K562 (cell line): Measurements from ENCODE around the gene CLCA1. TPM values are rescaled to one million over a fixed set of nuclear protein-coding genes. Genes with fewer than 3 reads are reported as not detected.
A peak's percentile ranks its signal among the peaks of the same experiment; 100 is the strongest.

Experiments used
- AFF4 ChIP-seq: sonication (generic); formaldehyde crosslinking; IDR thresholded peaks from 2 replicates; pipeline ENCODE4 v1.8.0; 2023; ENCODE audit warnings: mild to moderate bottlenecking, missing genetic modification reagents
- ARID3A ChIP-seq: IDR thresholded peaks from 2 replicates; pipeline ENCODE4 v1.6.1; 2012; ENCODE audit warnings: low read depth, low read length, improper control_type of control experiment, borderline replicate concordance
- CCAR2 ChIP-seq: fragments of 200-400 bp; formaldehyde crosslinking; IDR thresholded peaks from 2 replicates; pipeline ENCODE4 v1.6.1; 2017; ENCODE audit warnings: mild to moderate bottlenecking, low read depth, low read length
- ELF2 ChIP-seq: fragments of 250-450 bp; sonication (Bioruptor Pico); IDR thresholded peaks from 2 replicates; pipeline ENCODE4 v1.5.0; 2021; ENCODE audit warnings: mild to moderate bottlenecking
- FOS ChIP-seq: IDR thresholded peaks from 3 replicates; pipeline ENCODE4 v1.6.1; 2011; ENCODE audit not compliant: insufficient read length; ENCODE audit errors: extremely low read depth
- POLR2G ChIP-seq: fragments of 200-400 bp; formaldehyde crosslinking; IDR thresholded peaks from 2 replicates; pipeline ENCODE4 v1.6.1; 2017; ENCODE audit warnings: low read depth, mild to moderate bottlenecking, antibody characterized with exemption, low read length, moderate library complexity
- RBFOX2 ChIP-seq: fragments of 200-400 bp; formaldehyde crosslinking; IDR thresholded peaks from 2 replicates; pipeline ENCODE4 v1.6.1; 2017; ENCODE audit warnings: low read depth, mild to moderate bottlenecking, low read length, moderate library complexity
- SMAD1 ChIP-seq: fragments of 150-350 bp; IDR thresholded peaks from 2 replicates; pipeline ENCODE4 v1.6.1; 2014; ENCODE audit warnings: low read length, low read depth; ENCODE audit not compliant: partially characterized antibody
- SPI1 ChIP-seq: IDR thresholded peaks from 2 replicates; pipeline ENCODE4 v1.6.1; 2011; ENCODE audit warnings: low read depth, low read length, control low read depth, borderline replicate concordance
- STAG1 ChIP-seq: sonication (generic); formaldehyde crosslinking; IDR thresholded peaks from 2 replicates; pipeline ENCODE4 v1.5.0; 2020; ENCODE audit warnings: missing genetic modification reagents, borderline replicate concordance
- STAT5A ChIP-seq: IDR thresholded peaks from 2 replicates; pipeline ENCODE4 v1.6.1; 2012; ENCODE audit warnings: low read length, inconsistent platforms, borderline replicate concordance
- TAF9B ChIP-seq: fragments of 450-650 bp; IDR thresholded peaks from 2 replicates; pipeline ENCODE4 v1.6.1; 2018; ENCODE audit warnings: mild to moderate bottlenecking; ENCODE audit not compliant: partially characterized antibody
- ZNF121 ChIP-seq: sonication (generic); formaldehyde crosslinking; conservative IDR thresholded peaks from 2 replicates; pipeline ENCODE4 v1.8.0; 2022; ENCODE audit warnings: missing genetic modification reagents
- polyA plus RNA-seq, 8 experiments: library from polyadenylated mRNA; depleted of rRNA in 4 of 8; stranded (reverse) in 5 of 8; unstranded in 3 of 8; fragments of >200 nt; fragmentation: Nextera tagmentation in 2 of 8; fragmentation: Illumina TruSeq in 1 of 8; extraction: Ambion mirVana in 2 of 8; extraction: Trizol in 1 of 8; gene quantifications; 2 replicates each; pipeline versions ENCODE4 v1.2.1 to v1.2.3, GENCODE V29; 2011 to 2014; ENCODE audit warnings: inconsistent platforms in 1 of 8, missing spikeins in 1 of 8
- total RNA-seq, 7 experiments: library from RNA; depleted of rRNA in 6 of 7; stranded (reverse); fragments of >200 nt in 6 of 7; fragmentation: Illumina TruSeq in 2 of 7; extraction: Trizol in 2 of 7; gene quantifications; 2 replicates each; pipeline versions ENCODE4 v1.2.1 to v1.2.3, GENCODE V29; 2011 to 2021; ENCODE audit warnings: low replicate concordance in 1 of 7
- TF ChIP-seq, protein P1 (sequence below), 2 experiments: fragments of 450-650 bp; IDR thresholded peaks; 2 replicates each; pipeline ENCODE4 v1.6.1; 2018; ENCODE audit warnings: mild to moderate bottlenecking in 2 of 2, low read depth in 1 of 2; ENCODE audit not compliant: partially characterized antibody in 2 of 2
- TF ChIP-seq, protein P2 (sequence below): sonication (generic); formaldehyde crosslinking; IDR thresholded peaks from 2 replicates; pipeline ENCODE4 v1.8.0; 2022; ENCODE audit warnings: missing genetic modification reagents, mild to moderate bottlenecking, moderate library complexity, borderline replicate concordance

Gene CLCA1
- total and polyA plus RNA-seq, 9 of the 15 experiments (the other 6 are each of a cell fraction or from before 2014, with no cell fraction given), result 0.03 to 0.08 (median 0.04) TPM; not detected in 6

DNA sequence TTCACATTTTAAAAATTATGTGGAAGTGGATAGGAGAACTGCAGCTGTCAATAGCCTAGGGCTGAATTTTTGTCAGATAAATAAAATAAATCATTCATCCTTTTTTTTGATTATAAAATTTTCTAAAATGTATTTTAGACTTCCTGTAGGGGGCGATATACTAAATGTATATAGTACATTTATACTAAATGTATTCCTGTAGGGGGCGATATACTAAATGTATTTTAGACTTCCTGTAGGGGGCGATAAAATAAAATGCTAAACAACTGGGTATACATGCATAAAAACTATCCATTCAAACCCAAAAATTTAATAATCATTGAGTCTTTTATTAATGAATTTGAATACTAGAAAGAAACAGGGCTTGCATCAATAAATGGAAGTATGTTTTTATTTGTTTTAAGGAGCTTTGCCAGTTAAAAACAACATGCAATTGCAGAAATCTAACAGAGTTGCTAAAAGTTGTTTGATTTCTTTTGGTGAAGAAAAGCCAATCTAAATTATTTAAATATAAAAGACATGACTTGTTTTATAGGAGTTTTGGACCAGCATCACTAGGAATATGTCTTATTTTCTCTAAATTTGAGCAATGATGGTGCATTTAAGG is 31.4 kb downstream of the CLCA1 start (continued):
- TF ChIP-seq, protein P1, sequence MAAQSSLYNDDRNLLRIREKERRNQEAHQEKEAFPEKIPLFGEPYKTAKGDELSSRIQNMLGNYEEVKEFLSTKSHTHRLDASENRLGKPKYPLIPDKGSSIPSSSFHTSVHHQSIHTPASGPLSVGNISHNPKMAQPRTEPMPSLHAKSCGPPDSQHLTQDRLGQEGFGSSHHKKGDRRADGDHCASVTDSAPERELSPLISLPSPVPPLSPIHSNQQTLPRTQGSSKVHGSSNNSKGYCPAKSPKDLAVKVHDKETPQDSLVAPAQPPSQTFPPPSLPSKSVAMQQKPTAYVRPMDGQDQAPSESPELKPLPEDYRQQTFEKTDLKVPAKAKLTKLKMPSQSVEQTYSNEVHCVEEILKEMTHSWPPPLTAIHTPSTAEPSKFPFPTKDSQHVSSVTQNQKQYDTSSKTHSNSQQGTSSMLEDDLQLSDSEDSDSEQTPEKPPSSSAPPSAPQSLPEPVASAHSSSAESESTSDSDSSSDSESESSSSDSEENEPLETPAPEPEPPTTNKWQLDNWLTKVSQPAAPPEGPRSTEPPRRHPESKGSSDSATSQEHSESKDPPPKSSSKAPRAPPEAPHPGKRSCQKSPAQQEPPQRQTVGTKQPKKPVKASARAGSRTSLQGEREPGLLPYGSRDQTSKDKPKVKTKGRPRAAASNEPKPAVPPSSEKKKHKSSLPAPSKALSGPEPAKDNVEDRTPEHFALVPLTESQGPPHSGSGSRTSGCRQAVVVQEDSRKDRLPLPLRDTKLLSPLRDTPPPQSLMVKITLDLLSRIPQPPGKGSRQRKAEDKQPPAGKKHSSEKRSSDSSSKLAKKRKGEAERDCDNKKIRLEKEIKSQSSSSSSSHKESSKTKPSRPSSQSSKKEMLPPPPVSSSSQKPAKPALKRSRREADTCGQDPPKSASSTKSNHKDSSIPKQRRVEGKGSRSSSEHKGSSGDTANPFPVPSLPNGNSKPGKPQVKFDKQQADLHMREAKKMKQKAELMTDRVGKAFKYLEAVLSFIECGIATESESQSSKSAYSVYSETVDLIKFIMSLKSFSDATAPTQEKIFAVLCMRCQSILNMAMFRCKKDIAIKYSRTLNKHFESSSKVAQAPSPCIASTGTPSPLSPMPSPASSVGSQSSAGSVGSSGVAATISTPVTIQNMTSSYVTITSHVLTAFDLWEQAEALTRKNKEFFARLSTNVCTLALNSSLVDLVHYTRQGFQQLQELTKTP (IDR thresholded peaks at IDR 0.05; ENCODE audit: low read depth in 1 of 2, partially characterized antibody in 2 of 2), result no peak
- TF ChIP-seq ARID3A, result peak; percentile 100
- TF ChIP-seq STAT5A, result no peak
- TF ChIP-seq POLR2G, result no peak
- no peak for TF ChIP-seq CCAR2
- TF ChIP-seq RBFOX2, result no peak
- no peak for TF ChIP-seq SPI1
- TF ChIP-seq SMAD1, result no peak
- no peak for TF ChIP-seq TAF9B
- no peak for TF ChIP-seq AFF4 (CRISPR knock-in tag)
- no peak for TF ChIP-seq FOS
- no peak for TF ChIP-seq ELF2 (CRISPR knock-in tag)
- TF ChIP-seq ZNF121, result no peak
- no peak for TF ChIP-seq STAG1
- TF ChIP-seq, protein P2, sequence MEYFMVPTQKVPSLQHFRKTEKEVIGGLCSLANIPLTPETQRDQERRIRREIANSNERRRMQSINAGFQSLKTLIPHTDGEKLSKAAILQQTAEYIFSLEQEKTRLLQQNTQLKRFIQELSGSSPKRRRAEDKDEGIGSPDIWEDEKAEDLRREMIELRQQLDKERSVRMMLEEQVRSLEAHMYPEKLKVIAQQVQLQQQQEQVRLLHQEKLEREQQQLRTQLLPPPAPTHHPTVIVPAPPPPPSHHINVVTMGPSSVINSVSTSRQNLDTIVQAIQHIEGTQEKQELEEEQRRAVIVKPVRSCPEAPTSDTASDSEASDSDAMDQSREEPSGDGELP (CRISPR knock-in tag), result no peak
